ENCODE measurements around the gene MICAL2. TPM values are rescaled to one million over a fixed set of nuclear protein-coding genes. Genes with fewer than 3 reads are reported as not detected.

MICAL2 gene
- total and polyA plus RNA-seq, 2 of the 8 experiments (the other 6 are each of a cell fraction or from before 2014, with no cell fraction given), result 1.3 to 4.1 TPM

GRCh38 chr11:12239804-12240371 is 129.5 kb downstream of the MICAL2 start:
- Histone ChIP-seq H3K9me3 (ENCODE audit: insufficient read depth in 2 of 2, low read depth in 1 of 2, low read length in 1 of 2) (no peaks in the 10 kb centered on the region), H4K8ac (ENCODE audit: extremely low read depth, insufficient read depth, low read length) (no peak overlapping the region), H3K4me3 (ENCODE audit: extremely low read depth in 1 of 4, insufficient read depth in 2 of 4, low read depth in 3 of 4, low read length in 4 of 4) (no peak overlapping the region), H2AK5ac (ENCODE audit: low read depth, low read length) (no peak overlapping the region), H2BK20ac (ENCODE audit: low read length) (no peak overlapping the region), H3K27ac (ENCODE audit: low read depth, low read length) (no peak overlapping the region), H3K36me3 (ENCODE audit: control insufficient read depth in 2 of 4, insufficient read depth in 4 of 4, low read length in 3 of 4) (no peaks in the 10 kb centered on the region), H3K4me2 (ENCODE audit: insufficient read depth in 1 of 2, low read depth in 2 of 2, low read length in 2 of 2) (no peak overlapping the region), H2AFZ (ENCODE audit: low read length) (no peak overlapping the region), H3K79me2 (ENCODE audit: control insufficient read depth in 1 of 2, insufficient read depth in 2 of 2, low read length in 2 of 2) (no peaks in the 10 kb centered on the region), H2BK5ac (ENCODE audit: low read depth, low read length) (no peak overlapping the region), H3K14ac (ENCODE audit: insufficient read length) (no peak overlapping the region), H2BK120ac (replicated peaks; ENCODE audit: low read depth, low read length) (no peak overlapping the region), H4K20me1 (replicated peaks in 1 of 2; ENCODE audit: control insufficient read depth in 1 of 2, insufficient read depth in 2 of 2, low read length in 2 of 2) (no peaks in the 10 kb centered on the region), H3K79me1 (ENCODE audit: low read depth, low read length) (no peaks in the 10 kb centered on the region), H2BK15ac (ENCODE audit: low read length) (no peak overlapping the region), H3K56ac (replicated peaks; ENCODE audit: insufficient read length, low read depth, low read length) (no peak overlapping the region), H3K18ac (ENCODE audit: extremely low read depth, low read length) (no peak overlapping the region), H4K91ac (replicated peaks; ENCODE audit: insufficient read length, low read length) (no peak overlapping the region), H3K27me3 (replicated peaks in 1 of 4; ENCODE audit: control insufficient read depth in 3 of 4, extremely low read depth in 1 of 4, insufficient read depth in 3 of 4, low read length in 3 of 4) (no peaks in the 10 kb centered on the region), H3K4me1 (replicated peaks in 1 of 4; ENCODE audit: control insufficient read depth in 3 of 4, insufficient read depth in 4 of 4, low read length in 3 of 4) (peaks cover 0 to 10% (median 2%) of the 10 kb centered on the region in 4 experiments; a peak in 3 of 7 replicates), H3K23ac (ENCODE audit: insufficient read length) (no peak overlapping the region), H4K5ac (ENCODE audit: insufficient read length, low read depth, low read length) (no peak overlapping the region), H2BK12ac (ENCODE audit: low read depth, low read length) (no peak overlapping the region), H3K9ac (replicated peaks in 1 of 4; ENCODE audit: extremely low read depth in 1 of 4, low read depth in 3 of 4, low read length in 3 of 4) (no peak overlapping the region), H3K23me2 (ENCODE audit: low read depth, low read length) (no peaks in the 10 kb centered on the region), H3K4ac (replicated peaks; ENCODE audit: insufficient read length, low read depth, low read length) (no peak overlapping the region)
- ChIA-PET POLR2A (ENCODE audit: partially characterized antibody) (interaction anchor here (0.6 to 1.1 kb wide), 2 partner anchors 9 to 234 kb away, joined by 3 read pairs; no protein-coding TSS in a partner anchor), CTCF (ENCODE audit: partially characterized antibody) (interaction anchor here (0.5 to 10.7 kb wide), 16 partner anchors 12 to 335 kb away, joined by 3 to 137 read pairs (median 4); no protein-coding TSS in a partner anchor)
- 89% methylated on average over 7 of the region's 7 CpGs; no CpG with 5 or more reads in 1 of the 2 experiments for WGBS, 2 experiments (ENCODE audit: extremely low coverage in 1 of 2, insufficient coverage in 1 of 2, insufficient read length in 1 of 2, insufficient replicate concordance in 2 of 2, low coverage in 1 of 2, low lambda C conversion rate in 2 of 2, missing lambda C conversion rate in 1 of 2)
- FAIRE-seq (no peak), DNase-seq (ENCODE audit: low read depth in 1 of 2, low spot score in 2 of 2) (no peak)
- TF ChIP-seq TAF7 (optimal IDR thresholded peaks at IDR 0.05; ENCODE audit: borderline replicate concordance, low read depth, low read length), result no peak
- TF ChIP-seq ZNF274 (IDR thresholded peaks at IDR 0.05; ENCODE audit: borderline replicate concordance, extremely low read depth, low read length), result no peak
- no peak for TF ChIP-seq SIN3A (conservative IDR thresholded peaks at IDR 0.05 in 1 of 2, IDR thresholded peaks at IDR 0.05 in 1 of 2; ENCODE audit: low read depth in 1 of 2, low read length in 2 of 2)
- no peak for TF ChIP-seq NRF1 (IDR thresholded peaks at IDR 0.05; ENCODE audit: low read depth, low read length)
- no peak for TF ChIP-seq HDAC6 (IDR thresholded peaks at IDR 0.05; ENCODE audit: low read depth, low read length)
- no peak for TF ChIP-seq ATF3 (IDR thresholded peaks at IDR 0.05; ENCODE audit: insufficient read depth, low read depth, low read length)
- TF ChIP-seq CTCF (IDR thresholded peaks at IDR 0.05; ENCODE audit: control extremely low read depth in 1 of 3, insufficient read depth in 1 of 3, low read depth in 1 of 3, low read length in 3 of 3), result no peak
- TF ChIP-seq RNF2 (IDR thresholded peaks at IDR 0.05; ENCODE audit: borderline replicate concordance, low read depth, low read length, missing control alignments, poor library complexity, severe bottlenecking), result no peak
- no peak for TF ChIP-seq TEAD4 (IDR thresholded peaks at IDR 0.05; ENCODE audit: low read depth, low read length)

Data from H1 (cell line).